Fibroblast of lung (primary cell): ENCODE results near the gene DDX28. TPM values are rescaled to one million over a fixed set of nuclear protein-coding genes. Genes with fewer than 3 reads are reported as not detected.
"Not testable (repeated sequence)": the region's sequence is repeated elsewhere in the genome, so short reads cannot be mapped to it uniquely, and the experiment has no call there.

Source experiments
- DNase-seq, 2 donors: peaks; one replicate each; pipeline versions ENCODE4 v3.0.0 to v3.0.0-alpha.2; 2010; ENCODE audit warnings: low read depth in 2 of 2
- H2AFZ ChIP-seq: 2 replicates; pipeline ENCODE4 v1.5.1; 2012; ENCODE audit warnings: low read length, control low read depth, inconsistent platforms
- H3K27ac ChIP-seq: 2 replicates; pipeline ENCODE4 v1.5.1; 2011; ENCODE audit warnings: low read length, control low read depth; ENCODE audit not compliant: insufficient read depth
- H3K27me3 ChIP-seq: 2 replicates; pipeline ENCODE4 v1.5.1; 2011; ENCODE audit warnings: mild to moderate bottlenecking, low read length; ENCODE audit not compliant: control insufficient read depth, insufficient read depth
- H3K36me3 ChIP-seq: 2 replicates; pipeline ENCODE4 v1.5.1; 2011; ENCODE audit warnings: low read length; ENCODE audit not compliant: control insufficient read depth, insufficient read depth
- H3K4me1 ChIP-seq: 2 replicates; pipeline ENCODE4 v1.5.1; 2011; ENCODE audit warnings: low read length; ENCODE audit not compliant: control insufficient read depth, insufficient read depth; ENCODE audit errors: extremely low read depth
- H3K4me2 ChIP-seq: 2 replicates; pipeline ENCODE4 v1.5.1; 2011; ENCODE audit warnings: low read length, control low read depth; ENCODE audit not compliant: insufficient read depth; ENCODE audit errors: extremely low read depth
- H3K4me3 ChIP-seq, 4 experiments: fragments of 200-600 bp in 1 of 4; sonication (generic) in 1 of 4; replicated peaks in 1 of 4; 2 replicates each; pipeline ENCODE4 v1.5.1; 2011 to 2016; ENCODE audit warnings: low read length in 4 of 4, low read depth in 3 of 4, mild to moderate bottlenecking in 3 of 4, control low read depth in 2 of 4, inconsistent platforms in 1 of 4, mixed read lengths in 1 of 4; ENCODE audit not compliant: insufficient read depth in 1 of 4; ENCODE audit errors: control extremely low read depth in 1 of 4
- H3K79me2 ChIP-seq: 2 replicates; pipeline ENCODE4 v1.5.1; 2012; ENCODE audit warnings: mild to moderate bottlenecking, low read length, inconsistent platforms; ENCODE audit not compliant: control insufficient read depth, insufficient read depth
- H3K9ac ChIP-seq: 2 replicates; pipeline ENCODE4 v1.5.1; 2011; ENCODE audit warnings: mild to moderate bottlenecking, low read length, control low read depth; ENCODE audit not compliant: insufficient read depth
- H3K9me3 ChIP-seq: 2 replicates; pipeline ENCODE4 v1.5.1; 2012; ENCODE audit warnings: low read depth, low read length; ENCODE audit not compliant: control insufficient read depth, insufficient read depth
- H4K20me1 ChIP-seq: 2 replicates; pipeline ENCODE4 v1.5.1; 2011; ENCODE audit warnings: low read length; ENCODE audit not compliant: control insufficient read depth, insufficient read depth; ENCODE audit errors: extremely low read depth
- CTCF ChIP-seq, 2 donors: IDR thresholded peaks in 1 of 2; conservative IDR thresholded peaks in 1 of 2; 1 replicate in 1 of 2; 2 replicates in 1 of 2; pipeline ENCODE4 v1.5.1; 2011 to 2012; ENCODE audit warnings: low read length in 2 of 2, control low read depth in 1 of 2, inconsistent platforms in 1 of 2, low read depth in 1 of 2, mild to moderate bottlenecking in 1 of 2
- EZH2 ChIP-seq: IDR thresholded peaks from 2 replicates; pipeline ENCODE4 v1.5.1; 2012; ENCODE audit warnings: low read length, control low read depth, mild to moderate bottlenecking; ENCODE audit errors: missing control alignments
- polyA plus RNA-seq, 2 donors: library from polyadenylated mRNA; depleted of rRNA in 1 of 2; stranded (reverse) in 1 of 2; unstranded in 1 of 2; fragments of >200 nt; gene quantifications; 2 replicates each; pipeline ENCODE4 v1.2.1, GENCODE V29; 2011 to 2012; ENCODE audit warnings: missing spikeins in 1 of 2
- total RNA-seq: library from RNA; depleted of rRNA; stranded (reverse); fragments of >200 nt; gene quantifications from 2 replicates; pipeline ENCODE4 v1.2.1, GENCODE V29; 2014

The DDX28 gene
- total and polyA plus RNA-seq, 2 donors (not counting 1 experiment from before 2014, with no cell fraction given): 5.3 to 10.7 TPM

GRCh38 chr16:68033101-68033500 lies 10.1 kb upstream of the DDX28 start:
- Histone ChIP-seq H4K20me1 (no peaks in the 10 kb centered on the region), H3K4me2 (no peak overlapping the region), H3K4me1 (peaks cover 2% of the 10 kb centered on the region), H3K9me3 (no peaks in the 10 kb centered on the region), H3K36me3 (peaks cover 2% of the 10 kb centered on the region), H3K27me3 (no peaks in the 10 kb centered on the region), H3K27ac (no peak overlapping the region), H3K9ac (no peak overlapping the region), H3K4me3 (no peak overlapping the region), H3K79me2 (no peaks in the 10 kb centered on the region), H2AFZ (no peak overlapping the region)
- TF ChIP-seq EZH2 (no peak), CTCF (conservative IDR thresholded peaks at IDR 0.05 in 1 of 2, IDR thresholded peaks at IDR 0.05 in 1 of 2; ENCODE audit: low read depth in 1 of 2, low read length in 2 of 2) (no peak)
- peak in 1 of 2 donors; percentile 58 for DNase-seq

GRCh38 chr16:68031951-68032350 lies 8.9 kb upstream of the DDX28 start:
- no peaks in the 10 kb centered on the region for H3K27me3 ChIP-seq
- H3K4me1 ChIP-seq: peaks cover 2% of the 10 kb centered on the region
- no peaks in the 10 kb centered on the region for H3K79me2 ChIP-seq
- DNase-seq: peak in 1 of 2 donors; percentile 29
- TF ChIP-seq EZH2 (no peak), CTCF (conservative IDR thresholded peaks at IDR 0.05 in 1 of 2, IDR thresholded peaks at IDR 0.05 in 1 of 2; ENCODE audit: low read depth in 1 of 2, low read length in 2 of 2) (no peak)
- H3K4me3 ChIP-seq: no peak overlapping the region
- H4K20me1 ChIP-seq: no peaks in the 10 kb centered on the region
- no peaks in the 10 kb centered on the region for H3K36me3 ChIP-seq
- no peak overlapping the region for H3K4me2 ChIP-seq
- no peaks in the 10 kb centered on the region for H3K9me3 ChIP-seq
- no peak overlapping the region for H2AFZ ChIP-seq
- no peak overlapping the region for H3K9ac ChIP-seq
- H3K27ac ChIP-seq: no peak overlapping the region

GRCh38 chr16:68030108-68030507 lies 7.1 kb upstream of the DDX28 start:
- peak; percentile 49 to 73 for DNase-seq
- not testable (repeated sequence) for H3K79me2 ChIP-seq, H2AFZ ChIP-seq, H3K27ac ChIP-seq, H3K9ac ChIP-seq, H3K27me3 ChIP-seq, H3K36me3 ChIP-seq, H3K4me2 ChIP-seq, H4K20me1 ChIP-seq, H3K4me3 ChIP-seq, H3K4me1 ChIP-seq, H3K9me3 ChIP-seq
